ENCODE results near the gene PTH1R.

Gene PTH1R

DNA sequence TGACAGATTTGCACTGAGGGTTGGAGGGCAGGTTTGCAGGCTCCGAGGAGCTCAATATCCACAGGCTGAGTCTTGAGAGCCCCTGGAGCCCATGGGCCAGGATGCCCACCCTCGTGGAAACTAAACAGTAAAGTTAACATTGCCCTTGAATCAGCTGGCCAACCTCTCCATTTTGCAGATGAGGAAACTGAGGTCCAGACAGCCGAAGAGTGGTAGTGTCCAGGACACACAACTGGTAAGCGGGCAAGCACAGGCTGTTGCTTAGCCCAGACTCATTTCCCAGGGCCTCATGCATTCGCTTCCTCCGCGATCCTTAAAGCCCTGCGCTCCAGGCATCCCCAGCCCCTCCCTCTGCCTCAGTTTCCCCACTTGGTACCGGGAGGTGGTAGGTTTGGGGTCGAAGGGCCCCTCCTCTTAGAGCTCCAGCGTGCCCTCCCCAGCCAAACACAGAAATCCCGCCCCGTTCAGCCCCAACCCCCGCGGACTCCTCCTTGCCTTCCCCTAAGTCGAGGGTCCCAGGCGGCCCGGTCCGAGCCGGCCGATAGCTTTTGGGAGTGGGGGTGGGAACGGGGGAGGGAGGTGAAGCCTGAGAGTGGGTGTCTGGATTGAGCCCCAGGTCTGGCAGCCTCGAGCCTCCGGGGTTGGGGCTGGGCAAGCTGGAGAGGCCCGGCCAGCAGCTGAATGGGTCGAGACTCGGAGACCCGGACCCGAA lies 3.5 kb downstream of the PTH1R start:
- Histone ChIP-seq H3K9me3 (ENCODE audit: insufficient read depth, low read length) (no peaks in the 10 kb centered on the region), H3K9ac (ENCODE audit: insufficient read length, low read depth) (peak overlapping the region; percentile 65), H3K4me1 (ENCODE audit: insufficient read depth, insufficient read length) (peaks cover 33% of the 10 kb centered on the region), H3K36me3 (ENCODE audit: insufficient read depth, insufficient read length, low read length) (no peaks in the 10 kb centered on the region), H3K27me3 (ENCODE audit: insufficient read depth, insufficient read length) (peaks cover 53% of the 10 kb centered on the region), H3K4me3 (ENCODE audit: insufficient read length, low read depth) (peak overlapping the region; percentile 41)
- no peak for DNase-seq (ENCODE audit: low read depth, low spot score)
- TF ChIP-seq ZNF274 (IDR thresholded peaks at IDR 0.05; ENCODE audit: low read depth, low read length), result no peak
- TF ChIP-seq SUZ12 (IDR thresholded peaks at IDR 0.05; ENCODE audit: extremely low read depth, insufficient read depth, insufficient read length), result no peak
- no peak for TF ChIP-seq YY1 (IDR thresholded peaks at IDR 0.05; ENCODE audit: insufficient read depth, insufficient read length)

DNA sequence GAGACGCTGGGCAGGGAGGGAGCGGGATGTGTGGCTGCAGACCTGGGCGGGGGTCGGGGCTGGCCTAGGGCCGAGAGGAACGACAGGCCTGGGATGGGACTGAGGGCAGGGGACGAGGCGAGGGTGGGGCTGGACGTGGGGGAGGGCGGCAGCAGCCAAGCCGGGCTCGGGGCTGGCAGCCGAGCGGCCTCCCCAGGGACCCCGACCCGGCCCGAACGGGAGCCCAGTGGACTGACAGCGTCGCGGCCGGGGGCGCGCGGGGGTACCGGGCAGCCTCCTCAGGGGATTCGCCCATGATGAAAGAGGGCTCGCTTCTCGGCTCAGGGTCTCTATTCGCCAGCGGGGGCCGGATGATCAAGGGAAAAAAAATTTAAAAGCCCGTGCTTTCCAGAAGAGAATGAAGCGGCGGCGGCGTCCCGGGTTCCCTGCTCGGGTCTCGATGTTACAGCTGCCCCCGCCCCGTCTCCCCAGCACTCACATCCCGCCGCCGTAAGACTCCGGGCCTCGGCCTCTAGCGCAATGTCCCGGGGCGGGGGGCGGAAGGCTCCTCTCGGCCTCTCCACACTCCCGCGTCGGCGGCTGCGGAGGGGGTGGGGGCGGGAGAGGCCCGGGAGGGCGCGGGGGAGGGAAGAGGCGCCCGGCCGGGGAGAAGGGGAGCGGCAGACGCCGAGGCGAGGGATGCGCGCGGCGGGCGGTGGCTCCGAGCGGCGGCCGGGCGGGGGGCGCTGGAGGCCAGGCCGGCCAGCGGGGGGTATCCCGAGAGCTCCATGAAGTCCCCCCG lies 4.3 kb downstream of the PTH1R start:
- Histone ChIP-seq H3K4me1 (ENCODE audit: insufficient read depth, insufficient read length) (peaks cover 30% of the 10 kb centered on the region), H3K36me3 (ENCODE audit: insufficient read depth, insufficient read length, low read length) (no peaks in the 10 kb centered on the region), H3K9me3 (ENCODE audit: insufficient read depth, low read length) (no peaks in the 10 kb centered on the region), H3K4me3 (ENCODE audit: insufficient read length, low read depth) (peak overlapping the region; percentile 62), H3K9ac (ENCODE audit: insufficient read length, low read depth) (peak overlapping the region; percentile 78), H3K27me3 (ENCODE audit: insufficient read depth, insufficient read length) (peaks cover 57% of the 10 kb centered on the region)
- TF ChIP-seq ZNF274 (IDR thresholded peaks at IDR 0.05; ENCODE audit: low read depth, low read length) (no peak), SUZ12 (IDR thresholded peaks at IDR 0.05; ENCODE audit: extremely low read depth, insufficient read depth, insufficient read length) (no peak), YY1 (IDR thresholded peaks at IDR 0.05; ENCODE audit: insufficient read depth, insufficient read length) (no peak)
- no peak for DNase-seq (ENCODE audit: low read depth, low spot score)

DNA sequence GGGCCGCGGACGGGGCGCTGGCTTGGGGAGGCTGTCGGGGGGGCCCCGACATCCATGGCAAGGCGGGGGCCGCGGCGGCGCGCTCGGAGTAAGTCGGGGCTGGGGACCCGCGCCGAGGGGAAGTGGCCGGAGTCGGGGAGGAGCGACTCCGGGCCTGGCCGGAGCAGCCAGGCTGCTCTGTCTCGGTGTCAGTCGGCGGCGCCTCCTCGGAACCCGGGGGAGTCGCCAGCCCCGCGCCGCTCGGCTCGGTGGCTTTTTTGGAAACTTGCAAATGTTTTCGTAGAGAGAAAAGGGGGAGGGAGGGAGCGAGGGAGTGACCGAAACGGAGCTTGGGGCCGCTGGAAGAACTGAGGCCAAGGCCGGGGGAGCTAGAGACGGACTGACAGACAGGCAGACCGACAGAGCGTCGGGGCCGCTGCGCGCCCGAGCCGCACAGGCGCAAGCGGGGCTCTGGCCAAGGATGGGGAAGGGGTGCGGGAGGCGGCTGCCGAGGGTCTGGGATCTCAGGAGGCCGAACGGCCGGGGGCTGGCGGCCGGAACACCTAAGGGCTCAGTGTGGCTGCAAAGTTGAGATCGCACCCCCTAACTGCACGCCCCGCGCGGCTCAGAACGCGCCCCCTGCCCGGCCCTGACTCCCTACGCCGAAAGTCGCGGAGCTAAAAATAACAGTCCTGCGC lies 5.0 kb downstream of the PTH1R start:
- H3K4me1 ChIP-seq (ENCODE audit: insufficient read depth, insufficient read length), result peaks cover 30% of the 10 kb centered on the region
- H3K9me3 ChIP-seq (ENCODE audit: insufficient read depth, low read length), result no peaks in the 10 kb centered on the region
- DNase-seq (ENCODE audit: low read depth, low spot score), result peak; percentile 57
- H3K9ac ChIP-seq (ENCODE audit: insufficient read length, low read depth), result peak overlapping the region; percentile 78
- H3K4me3 ChIP-seq (ENCODE audit: insufficient read length, low read depth), result peak overlapping the region; percentile 62
- H3K27me3 ChIP-seq (ENCODE audit: insufficient read depth, insufficient read length), result peaks cover 59% of the 10 kb centered on the region
- TF ChIP-seq ZNF274 (IDR thresholded peaks at IDR 0.05; ENCODE audit: low read depth, low read length) (no peak), YY1 (IDR thresholded peaks at IDR 0.05; ENCODE audit: insufficient read depth, insufficient read length) (no peak), SUZ12 (IDR thresholded peaks at IDR 0.05; ENCODE audit: extremely low read depth, insufficient read depth, insufficient read length) (no peak)
- H3K36me3 ChIP-seq (ENCODE audit: insufficient read depth, insufficient read length, low read length), result no peaks in the 10 kb centered on the region

GRCh38 chr3:46883054-46883829 lies 5.7 kb downstream of the PTH1R start:
- Histone ChIP-seq H3K4me3 (ENCODE audit: insufficient read length, low read depth) (peak overlapping the region; percentile 62), H3K4me1 (ENCODE audit: insufficient read depth, insufficient read length) (peaks cover 23% of the 10 kb centered on the region), H3K9me3 (ENCODE audit: insufficient read depth, low read length) (no peaks in the 10 kb centered on the region), H3K36me3 (ENCODE audit: insufficient read depth, insufficient read length, low read length) (no peaks in the 10 kb centered on the region), H3K9ac (ENCODE audit: insufficient read length, low read depth) (peak overlapping the region; percentile 78), H3K27me3 (ENCODE audit: insufficient read depth, insufficient read length) (peaks cover 59% of the 10 kb centered on the region)
- TF ChIP-seq SUZ12 (IDR thresholded peaks at IDR 0.05; ENCODE audit: extremely low read depth, insufficient read depth, insufficient read length) (no peak), ZNF274 (IDR thresholded peaks at IDR 0.05; ENCODE audit: low read depth, low read length) (no peak)
- no peak for DNase-seq (ENCODE audit: low read depth, low spot score)

DNA sequence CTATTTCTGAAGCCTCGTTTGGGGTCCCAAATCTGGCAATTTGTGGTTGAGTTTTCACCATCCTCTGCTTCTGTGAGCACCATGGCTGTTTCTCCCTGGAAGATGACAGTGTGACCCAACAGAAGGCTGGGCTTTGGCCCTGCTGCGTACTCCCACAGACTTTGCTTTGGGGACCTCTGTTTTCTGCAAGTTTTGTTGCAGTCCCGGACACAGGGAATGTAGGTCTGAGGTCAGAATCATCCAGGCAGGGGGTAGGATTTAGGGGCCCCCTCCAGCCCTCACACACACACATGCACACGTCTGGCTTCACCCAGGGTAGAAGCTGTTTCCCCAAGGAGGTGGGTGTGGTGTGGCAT lies 6.3 kb downstream of the PTH1R start:
- Histone ChIP-seq H3K27me3 (ENCODE audit: insufficient read depth, insufficient read length) (peaks cover 59% of the 10 kb centered on the region), H3K9me3 (ENCODE audit: insufficient read depth, low read length) (no peaks in the 10 kb centered on the region), H3K4me1 (ENCODE audit: insufficient read depth, insufficient read length) (peaks cover 19% of the 10 kb centered on the region), H3K4me3 (ENCODE audit: insufficient read length, low read depth) (peak overlapping the region; percentile 57), H3K36me3 (ENCODE audit: insufficient read depth, insufficient read length, low read length) (no peaks in the 10 kb centered on the region), H3K9ac (ENCODE audit: insufficient read length, low read depth) (peak overlapping the region; percentile 78)
- DNase-seq (ENCODE audit: low read depth, low spot score), result no peak
- TF ChIP-seq ZNF274 (IDR thresholded peaks at IDR 0.05; ENCODE audit: low read depth, low read length), result no peak
- no peak for TF ChIP-seq YY1 (IDR thresholded peaks at IDR 0.05; ENCODE audit: insufficient read depth, insufficient read length)
- TF ChIP-seq SUZ12 (IDR thresholded peaks at IDR 0.05; ENCODE audit: extremely low read depth, insufficient read depth, insufficient read length), result no peak

- TF ChIP-seq YY1 (IDR thresholded peaks at IDR 0.05; ENCODE audit: insufficient read depth, insufficient read length) (no peak), ZNF274 (IDR thresholded peaks at IDR 0.05; ENCODE audit: low read depth, low read length) (no peak), SUZ12 (IDR thresholded peaks at IDR 0.05; ENCODE audit: extremely low read depth, insufficient read depth, insufficient read length) (no peak)
- Histone ChIP-seq H3K9me3 (ENCODE audit: insufficient read depth, low read length) (no peaks in the 10 kb centered on the region), H3K9ac (ENCODE audit: insufficient read length, low read depth) (peak overlapping the region; percentile 68), H3K4me3 (ENCODE audit: insufficient read length, low read depth) (no peak overlapping the region), H3K4me1 (ENCODE audit: insufficient read depth, insufficient read length) (peaks cover 22% of the 10 kb centered on the region), H3K27me3 (ENCODE audit: insufficient read depth, insufficient read length) (peaks cover 56% of the 10 kb centered on the region), H3K36me3 (ENCODE audit: insufficient read depth, insufficient read length, low read length) (no peaks in the 10 kb centered on the region)
- DNase-seq (ENCODE audit: low read depth, low spot score), result no peak
Observed at GRCh38 chr3:46884427-46884826, 6.9 kb downstream of the PTH1R start.
